Measurements from ENCODE around the gene MAPKAPK3.

MAPKAPK3 gene

GRCh38 chr3:50582083-50582482, 34.9 kb upstream of the MAPKAPK3 start:
- no peaks in the 10 kb centered on the region for H4K20me1 ChIP-seq (ENCODE audit: insufficient read depth, low read length, poor library complexity, severe bottlenecking)
- no peak overlapping the region for H3K4me2 ChIP-seq (ENCODE audit: low read depth, low read length, poor library complexity, severe bottlenecking)
- TF ChIP-seq EZH2phosphoT487 (IDR thresholded peaks at IDR 0.05; ENCODE audit: borderline replicate concordance), result no peak
- TF ChIP-seq, protein P1, sequence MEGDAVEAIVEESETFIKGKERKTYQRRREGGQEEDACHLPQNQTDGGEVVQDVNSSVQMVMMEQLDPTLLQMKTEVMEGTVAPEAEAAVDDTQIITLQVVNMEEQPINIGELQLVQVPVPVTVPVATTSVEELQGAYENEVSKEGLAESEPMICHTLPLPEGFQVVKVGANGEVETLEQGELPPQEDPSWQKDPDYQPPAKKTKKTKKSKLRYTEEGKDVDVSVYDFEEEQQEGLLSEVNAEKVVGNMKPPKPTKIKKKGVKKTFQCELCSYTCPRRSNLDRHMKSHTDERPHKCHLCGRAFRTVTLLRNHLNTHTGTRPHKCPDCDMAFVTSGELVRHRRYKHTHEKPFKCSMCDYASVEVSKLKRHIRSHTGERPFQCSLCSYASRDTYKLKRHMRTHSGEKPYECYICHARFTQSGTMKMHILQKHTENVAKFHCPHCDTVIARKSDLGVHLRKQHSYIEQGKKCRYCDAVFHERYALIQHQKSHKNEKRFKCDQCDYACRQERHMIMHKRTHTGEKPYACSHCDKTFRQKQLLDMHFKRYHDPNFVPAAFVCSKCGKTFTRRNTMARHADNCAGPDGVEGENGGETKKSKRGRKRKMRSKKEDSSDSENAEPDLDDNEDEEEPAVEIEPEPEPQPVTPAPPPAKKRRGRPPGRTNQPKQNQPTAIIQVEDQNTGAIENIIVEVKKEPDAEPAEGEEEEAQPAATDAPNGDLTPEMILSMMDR (conservative IDR thresholded peaks at IDR 0.05; ENCODE audit: low read length), result no peak
- H2AFZ ChIP-seq (ENCODE audit: low read length), result no peak overlapping the region
- H3K4me3 ChIP-seq (ENCODE audit: low read length, poor library complexity, severe bottlenecking), result no peak overlapping the region
- H3K4me1 ChIP-seq (ENCODE audit: insufficient read depth, low read length, poor library complexity, severe bottlenecking), result no peaks in the 10 kb centered on the region
- H3K36me3 ChIP-seq (ENCODE audit: insufficient read depth, low read length), result no peaks in the 10 kb centered on the region
- no peaks in the 10 kb centered on the region for H3K9me3 ChIP-seq (ENCODE audit: insufficient read depth, low read depth, low read length)
- H3K9me2 ChIP-seq (replicated peaks; ENCODE audit: low read depth, low read length), result no peaks in the 10 kb centered on the region
- no peaks in the 10 kb centered on the region for H3K79me2 ChIP-seq (ENCODE audit: insufficient read depth, low read length)
- H3K9ac ChIP-seq (ENCODE audit: low read depth, low read length, poor library complexity, severe bottlenecking), result no peak overlapping the region
- no peaks in the 10 kb centered on the region for H3F3A ChIP-seq (ENCODE audit: low read depth)
- no peaks in the 10 kb centered on the region for H3K27me3 ChIP-seq (ENCODE audit: insufficient read depth, low read length, poor library complexity, severe bottlenecking)

GRCh38 chr3:50583897-50584296, 33.1 kb upstream of the MAPKAPK3 start:
- Histone ChIP-seq H3K9me2 (replicated peaks; ENCODE audit: low read depth, low read length) (no peaks in the 10 kb centered on the region), H4K20me1 (ENCODE audit: insufficient read depth, low read length, poor library complexity, severe bottlenecking) (no peaks in the 10 kb centered on the region), H3K4me3 (ENCODE audit: low read length, poor library complexity, severe bottlenecking) (no peak overlapping the region), H3K4me2 (ENCODE audit: low read depth, low read length, poor library complexity, severe bottlenecking) (no peak overlapping the region), H3K4me1 (ENCODE audit: insufficient read depth, low read length, poor library complexity, severe bottlenecking) (no peaks in the 10 kb centered on the region), H3F3A (ENCODE audit: low read depth) (no peaks in the 10 kb centered on the region), H2AFZ (ENCODE audit: low read length) (no peak overlapping the region), H3K36me3 (ENCODE audit: insufficient read depth, low read length) (no peaks in the 10 kb centered on the region), H3K9me3 (ENCODE audit: insufficient read depth, low read depth, low read length) (no peaks in the 10 kb centered on the region), H3K9ac (ENCODE audit: low read depth, low read length, poor library complexity, severe bottlenecking) (no peak overlapping the region), H3K27me3 (ENCODE audit: insufficient read depth, low read length, poor library complexity, severe bottlenecking) (no peaks in the 10 kb centered on the region), H3K79me2 (ENCODE audit: insufficient read depth, low read length) (no peaks in the 10 kb centered on the region)
- TF ChIP-seq EZH2phosphoT487 (IDR thresholded peaks at IDR 0.05; ENCODE audit: borderline replicate concordance), result no peak
- TF ChIP-seq, protein P1 (conservative IDR thresholded peaks at IDR 0.05; ENCODE audit: low read length), result no peak

- Histone ChIP-seq H3K4me1 (ENCODE audit: insufficient read depth, low read length, poor library complexity, severe bottlenecking) (no peaks in the 10 kb centered on the region), H4K20me1 (ENCODE audit: insufficient read depth, low read length, poor library complexity, severe bottlenecking) (no peaks in the 10 kb centered on the region), H3K4me2 (ENCODE audit: low read depth, low read length, poor library complexity, severe bottlenecking) (no peak overlapping the region), H3K36me3 (ENCODE audit: insufficient read depth, low read length) (no peaks in the 10 kb centered on the region), H3K27me3 (ENCODE audit: insufficient read depth, low read length, poor library complexity, severe bottlenecking) (no peaks in the 10 kb centered on the region), H3F3A (ENCODE audit: low read depth) (no peaks in the 10 kb centered on the region), H2AFZ (ENCODE audit: low read length) (no peak overlapping the region), H3K9me3 (ENCODE audit: insufficient read depth, low read depth, low read length) (no peaks in the 10 kb centered on the region), H3K9ac (ENCODE audit: low read depth, low read length, poor library complexity, severe bottlenecking) (no peak overlapping the region), H3K4me3 (ENCODE audit: low read length, poor library complexity, severe bottlenecking) (no peak overlapping the region), H3K79me2 (ENCODE audit: insufficient read depth, low read length) (no peaks in the 10 kb centered on the region), H3K9me2 (replicated peaks; ENCODE audit: low read depth, low read length) (no peaks in the 10 kb centered on the region)
- no peak for TF ChIP-seq EZH2phosphoT487 (IDR thresholded peaks at IDR 0.05; ENCODE audit: borderline replicate concordance)
- TF ChIP-seq, protein P1 (conservative IDR thresholded peaks at IDR 0.05; ENCODE audit: low read length), result no peak
Observed at GRCh38 chr3:50584391-50584790, 32.6 kb upstream of the MAPKAPK3 start.
